ENCODE results near the gene SCTR.

The SCTR gene

DNA sequence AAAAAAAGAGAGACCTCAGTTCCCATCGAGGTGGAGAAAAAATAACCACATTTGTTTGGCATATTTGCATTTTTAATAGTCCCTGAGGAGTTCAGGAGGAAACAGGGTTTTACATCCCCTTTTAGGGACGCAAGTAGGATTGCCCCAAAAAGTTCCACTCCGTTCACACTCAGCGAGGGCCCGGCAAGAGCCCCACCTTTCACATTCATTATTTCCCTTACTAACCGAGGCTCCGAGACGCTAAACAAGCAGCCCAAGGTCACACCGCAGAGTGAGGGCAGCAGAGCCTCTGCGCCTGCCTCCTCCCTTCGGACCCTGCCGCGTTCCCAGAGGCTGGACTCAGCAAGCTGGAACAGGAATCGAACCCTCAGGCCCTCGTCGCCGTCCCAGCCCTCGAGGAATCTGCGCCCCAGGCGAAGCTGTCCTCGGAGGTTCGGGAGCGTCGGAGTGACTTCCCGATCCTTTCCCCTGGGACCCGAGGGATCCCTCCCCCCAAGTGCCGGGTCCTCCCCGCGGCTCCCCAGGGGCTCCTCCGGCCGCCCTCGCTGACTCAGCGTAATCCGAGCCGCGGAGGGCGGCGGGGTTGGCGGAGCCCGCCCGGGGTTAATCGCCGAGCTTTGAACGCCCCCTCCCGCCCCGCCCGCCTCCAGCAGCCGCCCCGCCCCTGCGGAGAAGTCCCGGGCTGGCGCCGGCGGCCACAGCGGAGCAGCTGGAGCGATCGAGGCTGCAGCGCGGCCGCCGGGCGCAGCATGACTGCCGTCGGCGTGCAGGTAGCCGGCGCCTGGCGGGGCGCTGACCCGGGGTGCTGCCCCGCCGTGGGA lies 92.9 kb downstream of the SCTR start, which contains the start of gene TMEM37:
TSS of gene TMEM37 (plus strand) at position 700 of the 821 bp plus-strand sequence. CDS start at position 750, 50 bp downstream.
- DNase-seq (ENCODE audit: low read depth, low spot score) = peak; percentile 50
- no peak within 1 kb of the TSS for H3K27ac ChIP-seq (ENCODE audit: low read length)

DNA sequence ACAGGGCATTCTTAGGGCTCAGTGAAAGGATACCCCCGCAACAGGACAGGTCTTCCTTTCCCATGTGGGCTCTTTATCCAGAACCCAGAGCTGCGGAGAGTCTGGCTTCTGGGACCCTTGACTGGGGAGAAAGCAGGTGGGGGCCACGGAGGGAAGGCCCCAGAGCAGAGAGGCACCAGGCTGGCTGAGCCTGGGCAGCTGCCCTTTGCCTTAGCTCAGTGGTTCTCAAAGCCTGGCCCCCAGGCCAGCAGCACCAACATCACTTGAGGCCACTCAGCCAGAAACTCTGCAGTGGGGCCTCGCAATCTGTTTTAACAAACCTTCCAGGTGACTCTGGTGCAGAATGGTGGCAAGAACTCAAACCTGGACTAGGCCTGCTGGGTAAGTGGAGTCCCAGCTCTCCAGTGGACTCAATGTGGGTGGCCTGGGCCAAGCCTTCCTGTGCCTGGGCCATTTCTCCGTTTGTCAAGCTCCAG lies 94.2 kb downstream of the SCTR start:
- Histone ChIP-seq H3K4me1 (ENCODE audit: control insufficient read depth, insufficient read depth, low read length) (peaks cover 13% of the 10 kb centered on the region), H3K9me3 (ENCODE audit: control insufficient read depth, insufficient read depth, low read length) (no peaks in the 10 kb centered on the region), H3K27ac (ENCODE audit: low read length) (no peak overlapping the region), H3K27me3 (ENCODE audit: control insufficient read depth, insufficient read depth, low read length) (no peaks in the 10 kb centered on the region), H3K36me3 (ENCODE audit: control insufficient read depth, insufficient read depth, low read length) (no peaks in the 10 kb centered on the region), H3K4me3 (ENCODE audit: low read length) (no peak overlapping the region)
- no peak for DNase-seq (ENCODE audit: low read depth, low spot score)
- no CpG with 5 or more reads among the region's 5 CpGs for WGBS (ENCODE audit: insufficient coverage, insufficient read length)

More for the DNA sequence above, 92.9 kb downstream of the SCTR start, which contains the start of gene TMEM37:
- peaks cover 13% of the 10 kb centered on the region for H3K4me1 ChIP-seq (ENCODE audit: control insufficient read depth, insufficient read depth, low read length)
- WGBS (ENCODE audit: insufficient coverage, insufficient read length) = no CpG with 5 or more reads among the region's 72 CpGs
- no peaks in the 10 kb centered on the region for H3K27me3 ChIP-seq (ENCODE audit: control insufficient read depth, insufficient read depth, low read length)
- H3K4me3 ChIP-seq (ENCODE audit: low read length) = peak within 1 kb of the TSS; percentile 36
- H3K36me3 ChIP-seq (ENCODE audit: control insufficient read depth, insufficient read depth, low read length) = no peaks in the 10 kb centered on the region
- H3K9me3 ChIP-seq (ENCODE audit: control insufficient read depth, insufficient read depth, low read length) = no peaks in the 10 kb centered on the region

DNA sequence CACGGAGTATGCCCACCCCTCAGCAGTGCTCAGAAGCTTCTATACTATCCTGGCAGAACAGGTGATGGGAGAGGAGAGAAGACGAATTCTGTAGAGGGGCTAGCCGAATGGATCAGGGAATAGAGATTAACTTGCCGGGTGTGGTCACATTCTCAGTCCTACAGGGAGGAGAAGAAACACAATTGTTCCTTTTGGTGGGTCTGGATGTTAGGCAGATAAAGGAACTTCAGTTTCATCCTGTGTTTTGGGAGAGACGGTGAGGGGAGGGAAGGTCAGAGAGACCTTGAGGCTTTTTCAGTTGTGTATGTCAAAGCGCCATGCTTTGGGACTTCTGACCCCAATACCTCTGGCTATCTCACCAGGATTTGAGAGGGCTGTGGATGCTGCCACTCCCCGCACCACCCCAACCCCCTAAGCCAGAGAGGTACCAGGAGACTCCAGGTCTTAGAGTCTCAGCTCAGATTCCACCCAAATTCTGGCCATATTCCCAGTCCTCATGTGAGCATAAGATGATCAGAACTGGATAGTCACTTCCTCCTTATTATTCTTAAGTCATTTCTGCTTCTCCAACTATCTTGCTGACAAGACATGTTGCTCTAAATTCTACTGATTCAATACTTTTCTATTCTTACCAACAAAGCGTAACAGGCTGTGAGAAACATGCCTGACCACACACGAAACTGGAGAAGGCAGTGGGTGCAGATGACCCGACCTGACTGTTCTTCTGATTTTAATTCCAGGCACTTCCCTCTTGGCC lies 94.9 kb downstream of the SCTR start:
- no peak overlapping the region for H3K27ac ChIP-seq (ENCODE audit: low read length)
- peaks cover 10% of the 10 kb centered on the region for H3K4me1 ChIP-seq (ENCODE audit: control insufficient read depth, insufficient read depth, low read length)
- H3K4me3 ChIP-seq (ENCODE audit: low read length) = no peak overlapping the region
- H3K36me3 ChIP-seq (ENCODE audit: control insufficient read depth, insufficient read depth, low read length) = no peaks in the 10 kb centered on the region
- no peak for DNase-seq (ENCODE audit: low read depth, low spot score)
- whole genome bisulfite sequencing (ENCODE audit: insufficient coverage, insufficient read length) = no CpG with 5 or more reads among the region's 10 CpGs
- no peaks in the 10 kb centered on the region for H3K27me3 ChIP-seq (ENCODE audit: control insufficient read depth, insufficient read depth, low read length)
- no peaks in the 10 kb centered on the region for H3K9me3 ChIP-seq (ENCODE audit: control insufficient read depth, insufficient read depth, low read length)

DNA sequence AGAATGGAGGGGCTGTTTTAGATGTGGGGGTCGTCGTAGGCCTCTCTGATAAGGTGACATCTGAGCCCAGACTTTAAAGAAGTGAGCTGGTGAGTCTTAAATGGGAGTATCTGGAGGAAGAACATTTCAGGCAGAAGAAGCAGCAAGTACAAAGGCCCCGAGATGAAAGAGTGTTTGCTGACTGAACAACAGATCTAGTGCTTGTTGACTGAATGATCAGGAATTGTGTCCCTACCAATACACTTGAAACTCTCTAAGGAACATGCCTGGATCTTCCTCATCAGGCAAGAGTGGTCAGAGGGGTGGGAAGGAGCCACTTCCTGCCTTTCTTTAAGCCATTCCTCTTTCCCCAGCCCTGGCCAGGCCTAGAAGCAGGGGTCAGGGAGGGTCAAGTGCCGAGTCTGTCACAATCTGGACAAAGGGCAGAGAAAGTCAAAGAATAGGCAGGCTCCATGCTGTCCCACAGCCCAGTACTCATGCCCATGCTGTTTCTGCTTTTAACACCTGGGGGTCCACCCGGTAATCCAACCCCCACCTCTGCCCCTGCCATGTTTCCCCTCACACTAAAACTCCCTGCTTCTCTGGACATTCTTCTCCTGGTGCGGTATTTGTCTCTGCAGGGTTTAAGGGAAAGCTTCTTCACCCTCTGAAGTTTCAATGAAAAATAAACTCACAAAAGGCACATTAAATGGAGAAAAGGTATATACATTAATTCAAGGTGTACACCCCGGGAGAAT lies 95.6 kb downstream of the SCTR start:
- Histone ChIP-seq H3K27ac (ENCODE audit: low read length) (no peak overlapping the region), H3K4me1 (ENCODE audit: control insufficient read depth, insufficient read depth, low read length) (peaks cover 7% of the 10 kb centered on the region), H3K36me3 (ENCODE audit: control insufficient read depth, insufficient read depth, low read length) (no peaks in the 10 kb centered on the region), H3K9me3 (ENCODE audit: control insufficient read depth, insufficient read depth, low read length) (no peaks in the 10 kb centered on the region), H3K4me3 (ENCODE audit: low read length) (no peak overlapping the region), H3K27me3 (ENCODE audit: control insufficient read depth, insufficient read depth, low read length) (no peaks in the 10 kb centered on the region)
- WGBS (ENCODE audit: insufficient coverage, insufficient read length) = no CpG with 5 or more reads among the region's 7 CpGs
- DNase-seq (ENCODE audit: low read depth, low spot score) = no peak

DNA sequence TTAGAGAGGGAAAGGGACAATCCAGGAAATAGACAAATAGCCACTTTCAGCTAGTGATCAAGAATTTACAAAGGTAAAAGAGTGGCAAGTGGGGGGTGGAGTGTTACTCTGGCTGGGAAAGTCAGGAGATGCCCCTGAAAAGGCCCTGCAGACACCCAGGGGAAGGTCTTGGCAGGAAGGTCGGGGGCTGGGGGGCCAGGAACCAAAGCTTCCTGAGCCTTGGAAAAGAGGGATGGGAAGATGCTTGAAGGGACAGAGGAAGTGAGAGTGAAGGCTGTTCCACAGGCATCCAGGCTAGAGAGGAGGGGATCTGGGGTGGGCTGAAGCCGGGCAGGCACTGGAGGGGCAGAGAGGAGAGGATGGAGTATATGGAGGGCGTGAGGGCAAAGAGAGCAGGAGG lies 96.5 kb downstream of the SCTR start:
- H3K9me3 ChIP-seq (ENCODE audit: control insufficient read depth, insufficient read depth, low read length) = no peaks in the 10 kb centered on the region
- H3K4me1 ChIP-seq (ENCODE audit: control insufficient read depth, insufficient read depth, low read length) = peaks cover 2% of the 10 kb centered on the region; the same call in 1 of the 2 replicates
- no peak overlapping the region for H3K27ac ChIP-seq (ENCODE audit: low read length)
- DNase-seq (ENCODE audit: low read depth, low spot score) = no peak
- H3K4me3 ChIP-seq (ENCODE audit: low read length) = no peak overlapping the region
- WGBS (ENCODE audit: insufficient coverage, insufficient read length) = no CpG with 5 or more reads among the region's 3 CpGs
- no peaks in the 10 kb centered on the region for H3K36me3 ChIP-seq (ENCODE audit: control insufficient read depth, insufficient read depth, low read length)
- no peaks in the 10 kb centered on the region for H3K27me3 ChIP-seq (ENCODE audit: control insufficient read depth, insufficient read depth, low read length)

DNA sequence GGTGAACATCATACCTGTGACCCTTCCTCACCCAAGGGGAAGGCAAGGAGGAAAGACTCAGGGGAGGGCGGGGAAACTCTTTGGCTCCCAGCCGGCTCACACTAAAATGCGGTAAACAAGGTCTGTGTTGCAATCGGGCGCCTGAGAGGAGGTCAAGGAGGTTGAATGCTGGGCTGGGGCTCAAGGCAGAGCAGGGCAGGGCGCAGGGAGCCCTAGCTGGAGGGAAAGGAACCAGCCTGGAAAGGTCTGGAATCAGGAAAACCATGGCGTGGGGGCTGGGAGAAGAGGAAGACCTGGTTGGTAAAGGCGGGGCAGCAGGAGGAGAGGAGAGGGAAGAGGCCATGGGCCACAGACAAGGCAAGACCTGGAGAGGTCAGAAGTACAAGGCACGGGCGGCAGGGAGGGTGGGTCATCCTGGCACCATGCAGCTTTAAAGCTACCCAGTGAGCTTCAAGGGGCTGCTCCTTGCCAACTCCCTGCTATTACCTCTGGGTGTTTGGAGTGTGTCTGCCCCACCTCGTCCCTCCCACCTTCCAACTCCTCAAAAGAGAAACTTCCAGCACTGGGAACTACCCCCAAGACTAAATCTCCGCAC lies 97.4 kb downstream of the SCTR start:
- no peak for DNase-seq (ENCODE audit: low read depth, low spot score)
- Histone ChIP-seq H3K9me3 (ENCODE audit: control insufficient read depth, insufficient read depth, low read length) (no peaks in the 10 kb centered on the region), H3K36me3 (ENCODE audit: control insufficient read depth, insufficient read depth, low read length) (no peaks in the 10 kb centered on the region), H3K4me3 (ENCODE audit: low read length) (no peak overlapping the region), H3K4me1 (ENCODE audit: control insufficient read depth, insufficient read depth, low read length) (0 out of 2 replicates have a peak, but pooled peaks cover 2% of the 10 kb centered on the region), H3K27ac (ENCODE audit: low read length) (no peak overlapping the region), H3K27me3 (ENCODE audit: control insufficient read depth, insufficient read depth, low read length) (no peaks in the 10 kb centered on the region)
- WGBS (ENCODE audit: insufficient coverage, insufficient read length) = no CpG with 5 or more reads among the region's 12 CpGs

DNA sequence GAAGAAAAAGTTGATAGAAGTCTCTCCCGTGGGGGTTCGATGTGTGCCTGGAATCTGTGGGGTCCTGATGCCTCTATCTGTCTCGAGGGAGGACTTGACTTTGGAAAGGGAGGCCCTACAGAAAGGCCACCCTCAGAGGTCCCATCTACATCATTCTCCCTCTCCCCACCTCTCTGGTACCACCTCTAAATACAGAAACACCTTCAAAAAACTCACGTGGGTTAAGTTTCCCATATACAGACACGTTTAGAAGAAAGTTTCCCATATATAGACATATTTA lies 97.9 kb downstream of the SCTR start:
- Histone ChIP-seq H3K27me3 (ENCODE audit: control insufficient read depth, insufficient read depth, low read length) (no peaks in the 10 kb centered on the region), H3K27ac (ENCODE audit: low read length) (no peak overlapping the region), H3K4me1 (ENCODE audit: control insufficient read depth, insufficient read depth, low read length) (0 out of 2 replicates have a peak, but pooled peaks cover 2% of the 10 kb centered on the region), H3K36me3 (ENCODE audit: control insufficient read depth, insufficient read depth, low read length) (no peaks in the 10 kb centered on the region), H3K4me3 (ENCODE audit: low read length) (no peak overlapping the region), H3K9me3 (ENCODE audit: control insufficient read depth, insufficient read depth, low read length) (peaks cover 1% of the 10 kb centered on the region; the same call in 1 of the 2 replicates)
- no CpG with 5 or more reads among the region's 5 CpGs for WGBS (ENCODE audit: insufficient coverage, insufficient read length)
- no peak for DNase-seq (ENCODE audit: low read depth, low spot score)

DNA sequence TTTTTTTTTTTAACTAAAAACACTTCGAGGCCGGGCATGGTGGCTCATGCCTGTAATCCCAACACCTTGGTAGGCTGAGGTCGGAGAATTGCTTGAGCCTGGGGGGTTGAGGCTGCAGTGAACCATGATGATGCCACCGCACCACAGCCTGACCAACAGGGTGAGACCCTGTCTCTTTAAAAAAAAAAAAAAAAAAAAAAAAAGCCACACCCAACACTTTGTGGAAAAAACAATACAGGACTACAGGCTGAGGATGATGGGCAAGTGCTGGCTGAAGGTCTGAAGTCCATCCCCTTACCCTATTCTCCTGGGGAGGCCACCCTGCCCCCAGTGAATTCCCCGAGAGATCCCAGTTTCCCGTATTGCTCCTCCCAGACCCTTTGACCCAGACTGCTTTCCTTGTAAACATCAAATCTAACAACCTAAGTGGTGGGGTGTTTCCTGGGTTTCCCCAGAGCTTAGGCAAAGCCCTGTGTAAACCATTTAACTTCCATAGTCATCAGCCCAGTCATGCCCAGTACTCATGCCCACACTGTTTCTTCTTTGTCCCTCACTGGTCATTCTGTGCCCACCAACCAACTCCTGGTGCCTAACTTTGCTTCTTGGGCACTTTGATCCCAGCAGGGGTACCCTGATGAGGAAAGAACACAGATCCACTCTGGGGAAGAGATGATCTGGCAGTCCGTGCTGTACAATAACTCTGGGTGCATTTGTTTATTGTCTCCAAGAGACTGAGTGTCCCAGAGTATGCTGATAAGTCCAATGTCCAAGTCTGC lies 98.5 kb downstream of the SCTR start:
- H3K36me3 ChIP-seq (ENCODE audit: control insufficient read depth, insufficient read depth, low read length) = no peaks in the 10 kb centered on the region
- no peak overlapping the region for H3K27ac ChIP-seq (ENCODE audit: low read length)
- H3K4me3 ChIP-seq (ENCODE audit: low read length) = no peak overlapping the region
- WGBS (ENCODE audit: insufficient coverage, insufficient read length) = no CpG with 5 or more reads among the region's 7 CpGs
- no peaks in the 10 kb centered on the region for H3K27me3 ChIP-seq (ENCODE audit: control insufficient read depth, insufficient read depth, low read length)
- H3K9me3 ChIP-seq (ENCODE audit: control insufficient read depth, insufficient read depth, low read length) = peaks cover 4% of the 10 kb centered on the region
- H3K4me1 ChIP-seq (ENCODE audit: control insufficient read depth, insufficient read depth, low read length) = 0 out of 2 replicates have a peak, but pooled peaks cover 2% of the 10 kb centered on the region
- DNase-seq (ENCODE audit: low read depth, low spot score) = no peak

DNA sequence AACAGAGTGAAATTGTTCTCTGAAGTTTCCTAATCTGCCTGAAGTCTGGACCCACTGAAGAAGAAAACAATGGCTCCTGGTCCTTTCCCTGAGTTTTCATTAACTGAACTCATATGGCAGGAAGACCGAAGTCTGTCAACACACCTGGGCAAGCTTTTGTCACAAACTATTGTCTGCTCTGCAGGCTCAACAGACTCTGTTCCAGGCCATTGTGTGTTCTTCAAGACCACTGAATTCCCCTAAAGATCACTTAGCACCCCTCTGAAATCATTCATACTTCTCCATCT lies 99.2 kb downstream of the SCTR start:
- no peak overlapping the region for H3K27ac ChIP-seq (ENCODE audit: low read length)
- H3K4me3 ChIP-seq (ENCODE audit: low read length) = no peak overlapping the region
- no peaks in the 10 kb centered on the region for H3K36me3 ChIP-seq (ENCODE audit: control insufficient read depth, insufficient read depth, low read length)
- peaks cover 4% of the 10 kb centered on the region for H3K9me3 ChIP-seq (ENCODE audit: control insufficient read depth, insufficient read depth, low read length)
- H3K4me1 ChIP-seq (ENCODE audit: control insufficient read depth, insufficient read depth, low read length) = 0 out of 2 replicates have a peak, but pooled peaks cover 2% of the 10 kb centered on the region
- WGBS (ENCODE audit: insufficient coverage, insufficient read length) = no CpG with 5 or more reads among the region's 1 CpG
- H3K27me3 ChIP-seq (ENCODE audit: control insufficient read depth, insufficient read depth, low read length) = no peaks in the 10 kb centered on the region
- no peak for DNase-seq (ENCODE audit: low read depth, low spot score)
